ENCODE measurements around the gene CD151.

- TF ChIP-seq, protein P1, sequence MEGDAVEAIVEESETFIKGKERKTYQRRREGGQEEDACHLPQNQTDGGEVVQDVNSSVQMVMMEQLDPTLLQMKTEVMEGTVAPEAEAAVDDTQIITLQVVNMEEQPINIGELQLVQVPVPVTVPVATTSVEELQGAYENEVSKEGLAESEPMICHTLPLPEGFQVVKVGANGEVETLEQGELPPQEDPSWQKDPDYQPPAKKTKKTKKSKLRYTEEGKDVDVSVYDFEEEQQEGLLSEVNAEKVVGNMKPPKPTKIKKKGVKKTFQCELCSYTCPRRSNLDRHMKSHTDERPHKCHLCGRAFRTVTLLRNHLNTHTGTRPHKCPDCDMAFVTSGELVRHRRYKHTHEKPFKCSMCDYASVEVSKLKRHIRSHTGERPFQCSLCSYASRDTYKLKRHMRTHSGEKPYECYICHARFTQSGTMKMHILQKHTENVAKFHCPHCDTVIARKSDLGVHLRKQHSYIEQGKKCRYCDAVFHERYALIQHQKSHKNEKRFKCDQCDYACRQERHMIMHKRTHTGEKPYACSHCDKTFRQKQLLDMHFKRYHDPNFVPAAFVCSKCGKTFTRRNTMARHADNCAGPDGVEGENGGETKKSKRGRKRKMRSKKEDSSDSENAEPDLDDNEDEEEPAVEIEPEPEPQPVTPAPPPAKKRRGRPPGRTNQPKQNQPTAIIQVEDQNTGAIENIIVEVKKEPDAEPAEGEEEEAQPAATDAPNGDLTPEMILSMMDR (IDR thresholded peaks at IDR 0.05) = no peak
- TF ChIP-seq POLR2A (IDR thresholded peaks at IDR 0.05) = no peak
These were observed 32.3 kb upstream of the CD151 start for GRCh38 chr11:800473-800872.
